Measurements from ENCODE around the gene NCBP2.
A peak's percentile ranks its signal among the peaks of the same experiment; 100 is the strongest.

The NCBP2 gene

GRCh38 chr3:196942226-196942914 is at the start of gene NCBP2:
Gene NCBP2 (minus strand): TSS chr3:196942528. CDS start chr3:196942503, 25 bp downstream.
- peak; percentile 99 for DNase-seq

GRCh38 chr3:196991581-196992460 is 49.5 kb upstream of the NCBP2 start:
- peak; percentile 45 for DNase-seq

GRCh38 chr3:196990601-196991007 is 48.3 kb upstream of the NCBP2 start:
- no peak for DNase-seq

GRCh38 chr3:196989721-196990262 is 47.5 kb upstream of the NCBP2 start:
- DNase-seq = peak; percentile 52

- DNase-seq = peak; percentile 77
Measured at GRCh38 chr3:196988241-196989029, 46.1 kb upstream of the NCBP2 start.

GRCh38 chr3:196987022-196987421 is 44.7 kb upstream of the NCBP2 start:
- no peak for DNase-seq

- no peak for DNase-seq
Measured at GRCh38 chr3:196985954-196986885, 43.9 kb upstream of the NCBP2 start.

- peak; percentile 38 for DNase-seq
Measured at GRCh38 chr3:196985298-196985697, 43.0 kb upstream of the NCBP2 start.

GRCh38 chr3:196983186-196983585 is 40.9 kb upstream of the NCBP2 start:
- no peak for DNase-seq

GRCh38 chr3:196981657-196982056 is 39.3 kb upstream of the NCBP2 start:
- DNase-seq = peak; percentile 16

GRCh38 chr3:196979545-196979944 is 37.2 kb upstream of the NCBP2 start:
- DNase-seq = peak; percentile 44

- peak; percentile 50 for DNase-seq
Measured at GRCh38 chr3:196976941-196977340, 34.6 kb upstream of the NCBP2 start.

GRCh38 chr3:196975349-196975748 is 33.0 kb upstream of the NCBP2 start:
- peak; percentile 39 for DNase-seq

- peak; percentile 24 for DNase-seq
Measured at GRCh38 chr3:196974661-196975060, 32.3 kb upstream of the NCBP2 start.

GRCh38 chr3:196971094-196971698 is 28.9 kb upstream of the NCBP2 start:
- peak; percentile 35 for DNase-seq

- DNase-seq = no peak
Measured at GRCh38 chr3:196970547-196971093, 28.3 kb upstream of the NCBP2 start.

- peak; percentile 80 for DNase-seq
Measured at GRCh38 chr3:196969660-196970546, 27.6 kb upstream of the NCBP2 start.

GRCh38 chr3:196969134-196969659 is 26.9 kb upstream of the NCBP2 start:
- peak; percentile 52 for DNase-seq

All from islet precursor cell (in vitro differentiated cells).